GM23338 (cell line): ENCODE measurements around the gene SCNN1B. TPM values are rescaled to one million over a fixed set of nuclear protein-coding genes. Genes with fewer than 3 reads are reported as not detected.

Experiments used
- ATAC-seq: fragments of 200-7000 bp; cut with Tn5 transposase; 3 replicates; pipeline ENCODE4 v1.9.1; 2020
- DNase-seq: peaks from one replicate; pipeline ENCODE4 v3.0.0-alpha.2; 2015; ENCODE audit warnings: low spot score
- H2AFZ ChIP-seq: fragments of 200-600 bp; sonication (generic); 2 replicates; pipeline ENCODE4 v1.8.0; 2016; ENCODE audit warnings: antibody characterized with exemption, mild to moderate bottlenecking, moderate library complexity
- H3F3A ChIP-seq: fragments of 200-600 bp; sonication (generic); replicated peaks from 2 replicates; pipeline ENCODE4 v1.8.0; 2017; ENCODE audit warnings: antibody characterized with exemption, mixed run types, low read depth
- H3K27ac ChIP-seq: fragments of 200-600 bp; sonication (generic); 2 replicates; pipeline ENCODE4 v1.6.1; 2016; ENCODE audit warnings: low read depth
- H3K27me3 ChIP-seq: fragments of 200-600 bp; sonication (generic); 2 replicates; pipeline ENCODE4 v1.8.0; 2016; ENCODE audit warnings: mild to moderate bottlenecking, mixed run types, moderate library complexity; ENCODE audit not compliant: insufficient read depth
- H3K36me3 ChIP-seq: fragments of 200-600 bp; sonication (generic); 2 replicates; pipeline ENCODE4 v1.8.0; 2016; ENCODE audit warnings: mild to moderate bottlenecking; ENCODE audit not compliant: insufficient read depth
- H3K4me1 ChIP-seq: fragments of 200-600 bp; sonication (generic); 2 replicates; pipeline ENCODE4 v1.8.0; 2016; ENCODE audit warnings: mild to moderate bottlenecking, moderate library complexity; ENCODE audit not compliant: insufficient read depth
- H3K4me2 ChIP-seq: fragments of 200-600 bp; sonication (generic); 2 replicates; pipeline ENCODE4 v1.7.1; 2017; ENCODE audit warnings: mixed run types
- H3K4me3 ChIP-seq: fragments of 200-600 bp; sonication (generic); 2 replicates; pipeline ENCODE4 v1.6.1; 2016; ENCODE audit warnings: mixed run types
- H3K79me2 ChIP-seq: fragments of 200-600 bp; sonication (generic); replicated peaks from 2 replicates; pipeline ENCODE4 v1.8.0; 2017; ENCODE audit warnings: mild to moderate bottlenecking; ENCODE audit not compliant: insufficient read depth
- H3K9me2 ChIP-seq: fragments of 200-600 bp; sonication (generic); 2 replicates; pipeline ENCODE4 v1.8.0; 2017; ENCODE audit not compliant: insufficient read depth
- H4K20me1 ChIP-seq: fragments of 200-600 bp; sonication (generic); replicated peaks from 2 replicates; pipeline ENCODE4 v1.8.0; 2017; ENCODE audit warnings: mild to moderate bottlenecking; ENCODE audit not compliant: insufficient read depth
- H3K27ac Mint-ChIP-seq: 2 replicates; pipeline ENCODE4 v1.8.0; 2020; ENCODE audit warnings: inconsistent platforms, mild to moderate bottlenecking, moderate library complexity, mixed read lengths
- H3K27me3 Mint-ChIP-seq: 3 replicates; pipeline ENCODE4 v1.8.0; 2022; ENCODE audit warnings: low read depth, mild to moderate bottlenecking, moderate library complexity, mixed read lengths, inconsistent platforms; ENCODE audit not compliant: insufficient read depth, poor library complexity
- H3K36me3 Mint-ChIP-seq: 3 replicates; pipeline ENCODE4 v1.8.0; 2021; ENCODE audit warnings: low read depth, mild to moderate bottlenecking, inconsistent platforms, moderate library complexity, mixed read lengths
- H3K4me1 Mint-ChIP-seq: 3 replicates; pipeline ENCODE4 v1.8.0; 2020; ENCODE audit warnings: mild to moderate bottlenecking, inconsistent platforms, mixed read lengths
- H3K4me3 Mint-ChIP-seq: 3 replicates; pipeline ENCODE4 v1.8.0; 2021; ENCODE audit warnings: moderate library complexity, mild to moderate bottlenecking, inconsistent platforms, mixed read lengths
- H3K9me3 Mint-ChIP-seq: 3 replicates; pipeline ENCODE4 v1.8.0; 2020; ENCODE audit warnings: moderate library complexity, mild to moderate bottlenecking, inconsistent platforms, mixed read lengths
- CREB1 ChIP-seq: fragments of 250-450 bp; sonication (Bioruptor Pico); IDR thresholded peaks from 2 replicates; pipeline ENCODE4 v1.5.0; 2020; ENCODE audit warnings: low read depth, mild to moderate bottlenecking, moderate library complexity
- EZH2phosphoT487 ChIP-seq: fragments of 200-600 bp; sonication (generic); IDR thresholded peaks from one replicate; pipeline ENCODE4 v1.8.1; 2018; ENCODE audit warnings: antibody characterized with exemption; ENCODE audit not compliant: unreplicated experiment
- STAT1 ChIP-seq: IDR thresholded peaks from one replicate; pipeline ENCODE4 v1.6.1; 2016; ENCODE audit warnings: antibody characterized with exemption; ENCODE audit not compliant: unreplicated experiment
- ZNF114 ChIP-seq: fragments of 250-450 bp; sonication (Bioruptor Pico); IDR thresholded peaks from 2 replicates; pipeline ENCODE4 v1.5.0; 2020; ENCODE audit warnings: mild to moderate bottlenecking, moderate library complexity
- ZNF331 ChIP-seq: fragments of 250-450 bp; sonication (Bioruptor Pico); IDR thresholded peaks from 2 replicates; pipeline ENCODE4 v1.5.0; 2020; ENCODE audit warnings: low read depth, mild to moderate bottlenecking, moderate library complexity
- polyA plus RNA-seq: library from polyadenylated mRNA; unstranded; fragments of >200 nt; fragmentation: Nextera tagmentation; extraction: Ambion mirVana; gene quantifications from 2 replicates; pipeline ENCODE4 v1.2.1, GENCODE V29; 2016
- total RNA-seq: library from RNA; depleted of rRNA; stranded (reverse); fragments of >200 nt; shearing (Covaris generic); gene quantifications from 2 replicates; pipeline ENCODE4 v1.2.3, GENCODE V29; 2014
- TF ChIP-seq, protein P1 (sequence below): fragments of 250-450 bp; sonication (Bioruptor Pico); IDR thresholded peaks from 2 replicates; pipeline ENCODE4 v1.5.0; 2020; ENCODE audit warnings: mild to moderate bottlenecking, moderate library complexity
- TF ChIP-seq, protein P2 (sequence below), 2 experiments: fragments of 200-600 bp in 1 of 2; sonication (generic) in 1 of 2; conservative IDR thresholded peaks; 2 replicates each; pipeline versions ENCODE4 v1.5.1 to v1.6.1; 2016 to 2017; ENCODE audit warnings: antibody characterized with exemption in 2 of 2, low read depth in 2 of 2, mild to moderate bottlenecking in 2 of 2, moderate library complexity in 1 of 2

The SCNN1B gene
- total and polyA plus RNA-seq, 2 experiments from 2014 or later = 0.78 to 1.1 TPM

DNA sequence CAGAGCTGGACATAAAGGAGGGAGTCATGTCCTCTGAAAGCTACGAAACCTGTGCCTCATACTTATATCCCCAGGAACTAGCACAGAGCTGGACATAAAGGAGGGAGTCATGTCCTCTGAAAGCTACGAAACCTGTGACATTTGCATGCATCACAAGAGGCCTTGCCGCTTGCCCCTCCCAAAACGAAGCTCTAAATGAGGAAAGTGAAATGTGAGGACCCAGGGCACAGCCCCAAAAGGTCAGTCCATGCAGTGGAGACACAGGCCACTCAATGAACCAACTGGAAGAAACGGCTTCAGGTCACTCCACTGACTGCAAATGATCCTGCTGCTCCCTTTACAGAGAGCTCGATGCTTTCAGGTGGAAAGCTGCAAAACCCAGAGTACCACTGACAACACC is 112.6 kb downstream of the SCNN1B start (continued):
- TF ChIP-seq, protein P1, sequence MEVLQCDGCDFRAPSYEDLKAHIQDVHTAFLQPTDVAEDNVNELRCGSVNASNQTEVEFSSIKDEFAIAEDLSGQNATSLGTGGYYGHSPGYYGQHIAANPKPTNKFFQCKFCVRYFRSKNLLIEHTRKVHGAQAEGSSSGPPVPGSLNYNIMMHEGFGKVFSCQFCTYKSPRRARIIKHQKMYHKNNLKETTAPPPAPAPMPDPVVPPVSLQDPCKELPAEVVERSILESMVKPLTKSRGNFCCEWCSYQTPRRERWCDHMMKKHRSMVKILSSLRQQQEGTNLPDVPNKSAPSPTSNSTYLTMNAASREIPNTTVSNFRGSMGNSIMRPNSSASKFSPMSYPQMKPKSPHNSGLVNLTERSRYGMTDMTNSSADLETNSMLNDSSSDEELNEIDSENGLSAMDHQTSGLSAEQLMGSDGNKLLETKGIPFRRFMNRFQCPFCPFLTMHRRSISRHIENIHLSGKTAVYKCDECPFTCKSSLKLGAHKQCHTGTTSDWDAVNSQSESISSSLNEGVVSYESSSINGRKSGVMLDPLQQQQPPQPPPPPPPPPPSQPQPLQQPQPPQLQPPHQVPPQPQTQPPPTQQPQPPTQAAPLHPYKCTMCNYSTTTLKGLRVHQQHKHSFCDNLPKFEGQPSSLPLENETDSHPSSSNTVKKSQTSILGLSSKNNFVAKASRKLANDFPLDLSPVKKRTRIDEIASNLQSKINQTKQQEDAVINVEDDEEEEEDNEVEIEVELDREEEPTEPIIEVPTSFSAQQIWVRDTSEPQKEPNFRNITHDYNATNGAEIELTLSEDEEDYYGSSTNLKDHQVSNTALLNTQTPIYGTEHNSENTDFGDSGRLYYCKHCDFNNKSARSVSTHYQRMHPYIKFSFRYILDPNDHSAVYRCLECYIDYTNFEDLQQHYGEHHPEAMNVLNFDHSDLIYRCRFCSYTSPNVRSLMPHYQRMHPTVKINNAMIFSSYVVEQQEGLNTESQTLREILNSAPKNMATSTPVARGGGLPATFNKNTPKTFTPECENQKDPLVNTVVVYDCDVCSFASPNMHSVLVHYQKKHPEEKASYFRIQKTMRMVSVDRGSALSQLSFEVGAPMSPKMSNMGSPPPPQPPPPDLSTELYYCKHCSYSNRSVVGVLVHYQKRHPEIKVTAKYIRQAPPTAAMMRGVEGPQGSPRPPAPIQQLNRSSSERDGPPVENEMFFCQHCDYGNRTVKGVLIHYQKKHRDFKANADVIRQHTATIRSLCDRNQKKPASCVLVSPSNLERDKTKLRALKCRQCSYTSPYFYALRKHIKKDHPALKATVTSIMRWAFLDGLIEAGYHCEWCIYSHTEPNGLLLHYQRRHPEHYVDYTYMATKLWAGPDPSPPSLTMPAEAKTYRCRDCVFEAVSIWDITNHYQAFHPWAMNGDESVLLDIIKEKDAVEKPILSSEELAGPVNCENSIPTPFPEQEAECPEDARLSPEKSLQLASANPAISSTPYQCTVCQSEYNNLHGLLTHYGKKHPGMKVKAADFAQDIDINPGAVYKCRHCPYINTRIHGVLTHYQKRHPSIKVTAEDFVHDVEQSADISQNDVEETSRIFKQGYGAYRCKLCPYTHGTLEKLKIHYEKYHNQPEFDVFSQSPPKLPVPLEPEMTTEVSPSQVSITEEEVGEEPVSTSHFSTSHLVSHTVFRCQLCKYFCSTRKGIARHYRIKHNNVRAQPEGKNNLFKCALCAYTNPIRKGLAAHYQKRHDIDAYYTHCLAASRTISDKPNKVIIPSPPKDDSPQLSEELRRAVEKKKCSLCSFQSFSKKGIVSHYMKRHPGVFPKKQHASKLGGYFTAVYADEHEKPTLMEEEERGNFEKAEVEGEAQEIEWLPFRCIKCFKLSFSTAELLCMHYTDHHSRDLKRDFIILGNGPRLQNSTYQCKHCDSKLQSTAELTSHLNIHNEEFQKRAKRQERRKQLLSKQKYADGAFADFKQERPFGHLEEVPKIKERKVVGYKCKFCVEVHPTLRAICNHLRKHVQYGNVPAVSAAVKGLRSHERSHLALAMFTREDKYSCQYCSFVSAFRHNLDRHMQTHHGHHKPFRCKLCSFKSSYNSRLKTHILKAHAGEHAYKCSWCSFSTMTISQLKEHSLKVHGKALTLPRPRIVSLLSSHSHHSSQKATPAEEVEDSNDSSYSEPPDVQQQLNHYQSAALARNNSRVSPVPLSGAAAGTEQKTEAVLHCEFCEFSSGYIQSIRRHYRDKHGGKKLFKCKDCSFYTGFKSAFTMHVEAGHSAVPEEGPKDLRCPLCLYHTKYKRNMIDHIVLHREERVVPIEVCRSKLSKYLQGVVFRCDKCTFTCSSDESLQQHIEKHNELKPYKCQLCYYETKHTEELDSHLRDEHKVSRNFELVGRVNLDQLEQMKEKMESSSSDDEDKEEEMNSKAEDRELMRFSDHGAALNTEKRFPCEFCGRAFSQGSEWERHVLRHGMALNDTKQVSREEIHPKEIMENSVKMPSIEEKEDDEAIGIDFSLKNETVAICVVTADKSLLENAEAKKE = no peak
- TF ChIP-seq ZNF114 (no peak), EZH2phosphoT487 (no peak), CREB1 (CRISPR knock-in tag) (no peak), ZNF331 (CRISPR knock-in tag) (no peak)
- TF ChIP-seq, protein P2, sequence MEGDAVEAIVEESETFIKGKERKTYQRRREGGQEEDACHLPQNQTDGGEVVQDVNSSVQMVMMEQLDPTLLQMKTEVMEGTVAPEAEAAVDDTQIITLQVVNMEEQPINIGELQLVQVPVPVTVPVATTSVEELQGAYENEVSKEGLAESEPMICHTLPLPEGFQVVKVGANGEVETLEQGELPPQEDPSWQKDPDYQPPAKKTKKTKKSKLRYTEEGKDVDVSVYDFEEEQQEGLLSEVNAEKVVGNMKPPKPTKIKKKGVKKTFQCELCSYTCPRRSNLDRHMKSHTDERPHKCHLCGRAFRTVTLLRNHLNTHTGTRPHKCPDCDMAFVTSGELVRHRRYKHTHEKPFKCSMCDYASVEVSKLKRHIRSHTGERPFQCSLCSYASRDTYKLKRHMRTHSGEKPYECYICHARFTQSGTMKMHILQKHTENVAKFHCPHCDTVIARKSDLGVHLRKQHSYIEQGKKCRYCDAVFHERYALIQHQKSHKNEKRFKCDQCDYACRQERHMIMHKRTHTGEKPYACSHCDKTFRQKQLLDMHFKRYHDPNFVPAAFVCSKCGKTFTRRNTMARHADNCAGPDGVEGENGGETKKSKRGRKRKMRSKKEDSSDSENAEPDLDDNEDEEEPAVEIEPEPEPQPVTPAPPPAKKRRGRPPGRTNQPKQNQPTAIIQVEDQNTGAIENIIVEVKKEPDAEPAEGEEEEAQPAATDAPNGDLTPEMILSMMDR (conservative IDR thresholded peaks at IDR 0.05; ENCODE audit: low read depth in 2 of 2) = no peak

DNA sequence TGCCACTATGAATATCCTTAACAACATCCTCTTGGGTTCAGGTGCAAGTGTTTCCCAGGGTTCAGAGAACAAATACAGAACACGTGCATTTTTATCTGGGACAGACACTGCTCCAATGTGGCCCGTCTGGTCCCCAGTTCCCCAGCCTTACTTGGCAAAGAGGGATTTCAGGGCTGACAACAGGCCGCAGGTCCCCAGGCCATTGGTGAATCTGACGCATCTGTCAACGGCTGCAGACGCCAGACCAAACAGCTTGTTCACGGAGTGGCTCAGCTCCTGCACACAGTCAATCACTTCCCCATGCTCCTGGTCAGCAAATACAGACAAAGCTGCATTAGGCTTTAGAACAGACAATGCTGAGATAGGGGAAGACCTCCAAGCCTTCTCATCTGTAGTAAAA is 114.7 kb downstream of the SCNN1B start:
- Histone ChIP-seq H3F3A (0 out of 2 replicates have a peak, but pooled peaks cover 4% of the 10 kb centered on the region), H4K20me1 (no peaks in the 10 kb centered on the region), H3K4me2 (no peak overlapping the region), H3K27ac (no peak overlapping the region), H3K4me3 (no peak overlapping the region), H3K27me3 (no peaks in the 10 kb centered on the region), H3K4me1 (peaks cover 7% of the 10 kb centered on the region; the same call in 1 of the 2 replicates), H3K36me3 (no peaks in the 10 kb centered on the region), H2AFZ (no peak overlapping the region), H3K9me2 (no peaks in the 10 kb centered on the region), H3K79me2 (no peaks in the 10 kb centered on the region)
- peaks cover 8% of the 10 kb centered on the region for H3K4me1 Mint-ChIP-seq
- H3K36me3 Mint-ChIP-seq = peaks cover 7% of the 10 kb centered on the region; the same call in 2 of the 3 replicates
- H3K4me3 Mint-ChIP-seq = no peak overlapping the region
- no peak for TF ChIP-seq EZH2phosphoT487
- TF ChIP-seq CREB1 (CRISPR knock-in tag) = no peak
- TF ChIP-seq ZNF114 = no peak
- TF ChIP-seq STAT1 = no peak
- H3K27ac Mint-ChIP-seq = no peak overlapping the region
- ATAC-seq = no peak
- no peak for DNase-seq
- H3K27me3 Mint-ChIP-seq = peaks cover 4% of the 10 kb centered on the region
- H3K9me3 Mint-ChIP-seq = no peaks in the 10 kb centered on the region
